GM21526 (cell line): Measurements from ENCODE around the gene PRCC.

ENCODE experiments used
- ATAC-seq: cut with Tn5 transposase; IDR thresholded peaks from one replicate; pipeline ENCODE4 v1.9.1; 2021; ENCODE audit warnings: moderate library complexity; ENCODE audit not compliant: unreplicated experiment, low FRiP score

Gene PRCC

DNA sequence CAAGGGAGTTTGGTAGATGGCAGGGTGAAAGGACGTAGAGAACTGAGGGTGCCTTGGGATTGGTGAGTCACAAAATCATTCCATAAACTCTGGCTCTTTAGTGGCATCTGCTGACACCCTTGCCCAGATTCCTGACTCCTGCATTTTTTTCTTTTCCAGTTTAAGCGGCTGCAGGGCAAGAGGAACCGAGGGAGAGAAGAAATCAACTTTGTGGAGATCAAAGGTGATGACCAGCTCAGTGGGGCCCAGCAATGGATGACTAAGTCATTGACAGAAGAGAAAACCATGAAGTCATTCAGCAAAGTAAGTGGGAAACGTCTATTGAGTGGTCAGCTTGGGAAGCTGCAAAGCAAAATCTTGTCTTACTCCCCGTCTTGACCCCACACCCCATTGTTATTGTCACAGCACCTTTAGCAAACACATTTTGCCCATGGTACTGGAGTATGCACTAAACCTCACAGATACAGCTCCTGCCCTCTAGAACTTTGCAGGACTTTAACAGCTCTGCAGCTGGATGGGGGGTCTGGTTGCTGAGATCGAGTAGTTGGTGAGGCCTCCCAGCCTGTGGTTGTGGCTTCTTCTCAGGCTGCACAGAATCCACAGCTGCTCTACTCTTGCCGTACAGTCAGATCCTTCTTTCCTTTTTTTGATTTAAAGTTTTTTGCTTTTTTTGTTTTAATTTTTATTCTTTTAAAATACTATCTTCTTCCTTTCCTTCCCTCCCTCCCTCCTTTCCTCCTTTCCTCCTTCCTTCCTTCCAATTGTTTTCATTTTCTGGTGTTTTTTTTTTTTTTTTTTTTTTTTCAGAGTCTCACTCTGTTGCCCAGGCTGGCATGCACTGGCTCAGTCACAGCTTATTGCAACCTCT, 27.4 kb downstream of the PRCC start:
- ATAC-seq, result no peak

DNA sequence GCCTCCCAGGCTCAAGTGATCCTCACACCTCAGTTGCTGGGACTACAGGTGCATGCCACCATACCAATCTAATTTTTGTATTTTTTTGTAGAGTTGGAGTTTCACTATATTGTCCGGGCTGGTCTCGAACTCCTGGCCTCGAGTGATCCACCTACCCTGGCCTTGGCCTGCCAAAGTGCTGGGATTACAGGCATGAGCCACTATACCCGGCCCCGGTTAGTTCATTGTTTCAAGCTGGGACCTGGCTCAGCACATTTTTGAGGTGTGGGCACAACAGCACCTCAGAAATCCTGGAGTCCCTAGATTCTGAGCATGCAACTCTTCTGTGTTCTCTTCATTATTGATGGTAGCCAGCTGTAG, 28.0 kb downstream of the PRCC start:
- ATAC-seq, result no peak

DNA sequence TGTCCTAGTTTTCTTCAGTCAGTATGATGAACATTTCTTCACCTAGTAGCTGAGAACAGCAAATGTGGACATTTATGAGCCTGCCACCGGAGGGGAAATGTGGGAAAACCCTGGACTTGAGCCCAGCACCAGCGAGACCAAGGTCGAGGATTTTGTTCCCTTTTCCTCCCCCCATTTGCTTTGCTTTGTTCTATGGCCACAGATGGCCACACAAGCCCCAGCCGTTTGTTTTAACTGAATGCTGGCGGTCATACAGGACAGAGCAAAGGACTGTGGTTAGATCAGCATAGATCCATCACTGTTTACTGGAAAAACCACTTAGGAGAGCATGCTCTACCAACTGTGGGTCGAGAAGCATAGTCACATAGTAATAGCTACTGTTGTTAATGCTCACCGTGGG, 28.5 kb downstream of the PRCC start:
- no peak for ATAC-seq

DNA sequence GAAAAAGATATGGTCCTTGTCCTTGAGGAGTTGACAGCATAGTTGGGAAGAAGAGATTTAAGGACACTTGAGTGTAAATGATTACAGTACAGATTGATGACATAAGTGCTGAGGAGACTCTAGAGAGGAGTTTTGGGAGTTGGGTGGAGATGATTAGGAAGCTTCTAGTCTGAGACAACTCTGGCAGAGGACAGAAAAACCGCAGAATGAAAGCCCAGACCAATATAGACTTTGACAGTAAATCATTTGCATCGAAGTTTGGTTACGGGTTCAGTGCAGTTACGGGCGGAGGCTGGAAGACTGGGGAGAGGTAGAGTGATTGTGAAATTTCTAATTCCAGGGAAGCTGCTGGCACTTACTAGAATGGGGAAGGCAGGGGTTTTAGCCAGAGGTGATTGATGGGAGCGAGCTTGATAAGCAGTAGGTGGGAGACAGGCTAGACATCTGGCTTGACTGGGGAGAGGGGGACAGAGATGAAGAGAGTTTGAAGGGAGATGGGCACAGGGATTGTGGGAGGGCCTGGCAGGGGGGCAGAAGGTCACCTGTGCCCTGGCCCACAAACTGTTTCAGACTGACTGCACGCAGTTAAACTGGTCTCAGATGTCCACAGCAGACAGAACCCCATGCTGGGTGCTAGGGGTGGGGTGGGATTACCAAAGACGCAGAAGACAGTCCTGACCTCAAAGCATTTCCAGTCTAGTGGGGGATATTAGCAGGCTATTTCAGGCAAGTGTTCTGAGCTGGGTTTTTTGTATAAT, 29.2 kb downstream of the PRCC start:
- no peak for ATAC-seq

DNA sequence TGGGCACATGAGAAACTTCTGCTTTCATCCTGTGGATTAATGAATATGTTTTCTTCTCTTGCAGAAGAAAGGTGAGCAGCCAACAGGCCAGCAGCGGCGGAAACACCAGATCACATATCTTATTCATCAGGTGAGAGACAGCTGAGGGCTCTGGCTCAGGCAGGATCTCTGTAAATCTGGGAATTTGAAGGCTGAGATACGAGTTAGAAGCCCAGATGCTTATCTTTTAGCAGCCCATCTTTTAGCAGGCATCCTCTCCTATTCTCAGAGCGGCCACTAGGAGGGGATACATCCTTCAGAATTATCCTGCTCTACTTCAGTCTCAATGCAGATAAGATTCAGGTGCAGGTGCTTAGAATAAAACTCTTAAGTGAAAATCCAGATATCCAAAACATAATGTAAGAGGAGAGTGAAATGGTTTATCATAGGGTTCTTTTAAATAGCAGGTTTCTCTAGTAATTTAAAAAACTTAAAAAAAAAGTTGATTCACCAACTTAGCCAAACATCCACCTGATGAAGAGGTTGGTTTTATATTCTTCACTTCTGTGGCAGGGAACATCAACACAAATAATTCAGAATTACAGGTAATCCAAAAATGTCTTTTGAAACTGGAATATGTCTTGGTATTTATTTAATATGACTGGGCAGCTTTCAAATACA, 30.0 kb downstream of the PRCC start:
- no peak for ATAC-seq

- no peak for ATAC-seq
Observed at GRCh38 chr1:156801409-156802121, 34.2 kb downstream of the PRCC start.

GRCh38 chr1:156802421-156802935, 35.1 kb downstream of the PRCC start:
- ATAC-seq, result no peak

GRCh38 chr1:156803086-156803851, 35.9 kb downstream of the PRCC start:
- ATAC-seq, result no peak

GRCh38 chr1:156804026-156804425, 36.7 kb downstream of the PRCC start:
- no peak for ATAC-seq

DNA sequence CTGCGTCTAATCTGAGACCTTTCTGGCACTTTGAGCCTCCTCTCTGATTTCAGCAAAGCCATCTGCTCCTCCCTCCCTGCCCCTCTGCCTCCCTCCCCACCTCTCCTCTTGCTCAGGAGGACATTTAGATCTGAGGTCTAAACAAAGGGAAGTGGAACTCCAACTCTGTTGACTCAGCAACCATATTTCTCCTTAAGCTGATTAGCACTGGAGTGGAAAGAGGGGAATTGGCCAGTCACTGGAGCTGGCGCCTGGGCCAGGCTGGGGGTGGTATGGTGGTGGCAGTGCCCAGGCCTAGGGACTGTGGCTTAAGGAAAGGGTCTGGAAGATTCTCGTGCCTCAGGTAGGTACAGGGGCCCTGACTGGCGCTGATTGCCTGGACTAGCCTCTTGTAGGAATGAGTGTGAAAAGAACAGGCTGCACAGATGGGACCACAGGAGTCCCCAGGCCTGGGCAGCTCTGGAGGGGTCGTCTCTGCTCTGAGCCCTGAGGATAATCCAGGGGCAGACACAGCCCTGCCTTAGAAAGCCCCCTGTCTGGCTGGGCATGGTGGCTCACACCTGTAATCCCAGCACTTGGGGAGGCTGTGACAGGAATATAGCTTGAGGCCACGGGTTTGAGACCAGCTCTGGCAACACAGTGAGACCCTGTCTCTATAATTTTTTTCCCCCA, 37.4 kb downstream of the PRCC start:
- ATAC-seq, result no peak

DNA sequence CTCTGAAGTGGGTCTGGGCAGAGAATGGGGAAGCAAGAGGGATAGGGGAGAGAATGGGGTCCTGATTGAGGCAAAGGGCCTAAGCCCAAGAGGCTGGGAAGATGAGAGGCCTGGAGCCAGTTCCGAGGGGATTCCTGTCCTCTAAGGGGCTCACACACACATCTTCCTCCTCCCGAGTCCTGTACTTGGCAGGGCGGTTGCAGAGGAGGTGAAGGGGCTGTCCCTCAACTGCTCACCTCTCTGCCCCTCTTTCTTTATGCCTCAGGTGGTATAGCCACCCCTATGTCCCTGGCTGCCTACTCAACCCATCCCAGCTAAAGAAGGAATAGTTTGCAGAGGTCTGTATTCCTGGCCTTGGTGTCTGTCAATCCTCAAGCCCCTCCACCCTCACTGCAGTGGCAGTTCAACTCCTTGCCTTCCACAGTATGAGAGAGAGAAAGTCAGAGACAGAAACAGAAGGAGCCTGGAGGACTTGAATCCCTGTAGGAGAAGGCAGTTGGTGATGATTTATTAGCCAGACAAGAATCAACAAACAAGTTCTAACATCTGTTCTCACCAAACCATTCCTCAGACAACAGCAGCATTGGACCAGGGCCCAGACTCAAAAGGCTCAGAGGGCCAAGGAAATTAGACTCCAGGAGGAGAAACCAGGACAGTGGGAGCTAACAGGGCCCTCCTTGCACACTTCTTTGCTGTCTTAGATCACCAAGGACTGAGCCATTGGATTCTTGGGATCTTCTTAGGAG, 38.6 kb downstream of the PRCC start:
- no peak for ATAC-seq

DNA sequence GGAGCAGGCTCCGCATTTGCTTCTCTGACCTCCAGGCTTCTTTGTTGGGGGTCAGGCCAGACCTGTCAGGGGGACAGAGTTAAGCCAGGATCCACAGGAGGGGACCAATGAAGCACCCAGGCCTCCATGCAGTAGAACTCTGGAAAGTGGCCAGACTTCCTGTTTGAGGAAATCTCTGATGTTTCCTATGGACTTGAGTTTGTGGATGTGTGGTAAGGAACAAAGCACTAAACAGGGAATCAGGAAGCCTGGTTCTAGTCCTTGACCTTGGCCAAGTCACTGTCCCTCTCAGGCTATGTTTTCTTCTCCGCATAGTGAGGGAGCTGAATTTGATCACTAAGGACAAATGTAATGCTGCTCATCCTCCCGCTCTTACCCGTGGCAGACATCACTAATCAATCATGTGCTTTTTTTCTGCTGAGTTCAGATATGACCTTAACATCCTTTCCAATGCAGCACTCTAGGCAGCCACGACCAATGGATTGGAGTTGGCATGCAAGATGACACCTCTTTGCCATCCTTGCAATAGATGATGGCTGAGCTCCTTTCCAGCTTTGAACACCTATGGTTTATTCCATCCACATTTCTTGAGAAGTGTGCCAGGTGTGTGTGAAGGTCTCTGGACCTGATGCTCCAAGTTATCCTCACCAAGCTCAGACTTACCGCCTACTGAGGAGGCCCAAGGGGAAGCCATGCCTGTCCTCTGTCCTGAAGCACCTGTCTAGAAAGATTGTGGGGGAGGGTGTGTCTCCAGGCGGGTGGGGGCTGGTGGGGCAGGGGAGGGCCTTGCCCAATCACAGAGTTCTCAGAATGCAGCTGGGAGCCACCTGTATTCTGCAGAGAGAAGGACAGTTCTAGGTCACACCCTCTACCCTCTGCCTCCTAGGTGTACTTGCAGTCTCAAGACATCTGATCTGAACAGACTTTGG, 39.4 kb downstream of the PRCC start:
- ATAC-seq, result no peak

DNA sequence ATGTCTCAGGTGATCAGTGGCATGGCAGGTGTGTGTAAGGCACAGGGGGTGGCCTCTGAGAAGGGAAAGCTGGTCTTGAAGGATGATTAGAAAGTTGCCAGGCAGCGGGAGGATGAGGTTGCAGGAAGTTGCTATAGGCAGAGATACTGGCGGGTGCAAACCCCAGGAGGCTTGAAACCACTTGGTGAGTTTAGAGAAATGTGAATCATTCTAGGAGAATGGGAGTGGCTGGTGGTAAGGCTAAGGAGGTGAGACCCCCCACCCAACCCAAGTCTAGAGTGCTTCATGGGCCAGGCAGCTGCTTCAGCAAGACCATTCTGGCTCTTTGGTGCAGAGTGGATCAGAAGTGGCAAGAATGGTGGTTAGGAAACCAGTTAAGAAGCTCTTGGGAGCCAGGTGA, 40.3 kb downstream of the PRCC start:
- no peak for ATAC-seq

GRCh38 chr1:156808186-156809030, 41.1 kb downstream of the PRCC start:
- ATAC-seq, result no peak

GRCh38 chr1:156809281-156809680, 41.9 kb downstream of the PRCC start:
- ATAC-seq, result no peak

DNA sequence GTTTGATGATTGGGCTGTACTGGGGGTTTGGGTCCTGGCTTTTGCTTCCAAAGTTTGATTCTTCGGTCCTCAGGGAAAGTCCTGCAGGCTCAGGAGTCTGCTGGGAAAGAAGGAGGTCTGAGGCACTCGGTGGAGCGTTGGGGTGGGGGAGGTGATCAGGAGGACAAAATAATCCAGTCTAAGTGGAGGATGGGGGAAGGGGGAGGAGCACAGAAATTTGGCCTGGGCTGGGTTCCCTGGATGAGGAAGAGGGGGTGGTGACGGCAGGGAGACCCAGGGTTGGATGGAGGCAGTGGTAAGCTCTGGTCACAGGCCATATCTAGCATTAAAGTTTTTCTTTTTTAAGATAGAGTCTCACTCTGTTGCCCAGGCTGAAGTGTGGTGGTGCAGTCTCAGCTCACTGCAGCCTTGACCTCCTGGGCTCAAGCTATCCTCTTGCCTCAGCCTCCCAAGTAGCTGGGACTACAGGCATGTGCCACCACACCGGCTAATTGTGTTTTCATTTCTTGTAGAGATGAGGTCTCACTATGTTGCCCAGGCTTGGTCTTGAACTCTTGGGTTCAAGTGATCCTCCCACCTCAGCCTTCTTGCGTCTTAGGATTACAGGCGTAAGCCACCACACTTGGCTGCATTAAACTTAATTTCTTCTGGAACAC, 42.5 kb downstream of the PRCC start:
- no peak for ATAC-seq
